Measurements from ENCODE around the gene KLHL29. TPM values are rescaled to one million over a fixed set of nuclear protein-coding genes. Genes with fewer than 3 reads are reported as not detected.

The KLHL29 gene
- polyA plus RNA-seq, 1 donor from 2014 or later = 42.4 TPM

DNA sequence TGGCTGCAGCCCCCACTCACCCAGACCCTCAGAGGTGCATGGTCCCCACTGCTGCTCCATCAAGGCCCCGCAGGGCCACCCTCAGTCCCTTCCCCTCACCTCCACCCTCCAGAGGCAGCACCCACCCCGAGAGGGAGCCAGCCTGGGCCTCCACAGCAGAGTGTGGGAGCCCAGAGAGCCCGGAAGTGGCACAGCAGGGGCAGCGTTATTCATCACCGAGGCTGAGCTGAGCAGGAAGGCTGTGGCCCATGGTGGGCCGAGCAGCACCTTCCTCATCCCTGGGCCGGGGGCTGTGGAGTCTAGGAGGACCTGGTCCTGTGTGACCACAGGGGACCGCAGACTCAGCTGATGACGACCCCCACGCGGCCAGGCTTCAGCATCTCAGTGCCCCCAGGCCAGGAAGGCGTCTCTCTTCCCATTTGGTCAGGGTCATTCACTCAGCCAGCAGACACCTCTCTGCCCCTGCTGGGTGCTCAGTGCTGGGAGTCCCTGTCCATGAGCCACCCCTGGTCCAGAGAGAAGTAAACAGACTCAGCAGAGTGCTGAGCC, 283.9 kb downstream of the KLHL29 start:
- Histone ChIP-seq H3K36me3 (ENCODE audit: insufficient read depth, low read length) (no peaks in the 10 kb centered on the region), H3K9me2 (ENCODE audit: insufficient read depth, low read length) (no peaks in the 10 kb centered on the region), H3K27ac (ENCODE audit: low read length) (no peak overlapping the region)

GRCh38 chr2:23669413-23670244, 284.6 kb downstream of the KLHL29 start:
- no peak overlapping the region for H3K4me3 ChIP-seq (ENCODE audit: low read length)
- no peak overlapping the region for H3K9ac ChIP-seq (ENCODE audit: low read length)
- no peaks in the 10 kb centered on the region for H3K36me3 ChIP-seq (ENCODE audit: insufficient read depth, low read length)
- no peaks in the 10 kb centered on the region for H3K9me2 ChIP-seq (ENCODE audit: insufficient read depth, low read length)
- no peaks in the 10 kb centered on the region for H3K27me3 ChIP-seq (ENCODE audit: insufficient read depth, low read depth, low read length)
- H3F3A ChIP-seq (ENCODE audit: insufficient read depth, low read length, poor library complexity, severe bottlenecking) = no peaks in the 10 kb centered on the region
- no peaks in the 10 kb centered on the region for H3K9me3 ChIP-seq (ENCODE audit: low read length)
- no peak overlapping the region for H3K4me2 ChIP-seq (ENCODE audit: low read length)
- H2AFZ ChIP-seq (ENCODE audit: low read depth, low read length) = no peak overlapping the region
- H4K20me1 ChIP-seq (ENCODE audit: insufficient read depth) = no peaks in the 10 kb centered on the region
- no peaks in the 10 kb centered on the region for H3K79me2 ChIP-seq (replicated peaks; ENCODE audit: insufficient read depth, low read length)
- H3K27ac ChIP-seq (ENCODE audit: low read length) = no peak overlapping the region
- TF ChIP-seq POLR2AphosphoS5 (IDR thresholded peaks at IDR 0.05) (no peak), EP300 (conservative IDR thresholded peaks at IDR 0.05; ENCODE audit: poor library complexity, severe bottlenecking) (no peak), MXI1 (conservative IDR thresholded peaks at IDR 0.05; ENCODE audit: poor library complexity, severe bottlenecking) (no peak), CTCF (IDR thresholded peaks at IDR 0.05; ENCODE audit: poor library complexity, severe bottlenecking) (no peak), SMC3 (conservative IDR thresholded peaks at IDR 0.05; ENCODE audit: poor library complexity) (no peak), EZH2 (IDR thresholded peaks at IDR 0.05; ENCODE audit: borderline replicate concordance, insufficient read depth, low read length, poor library complexity, severe bottlenecking) (no peak)

More for the DNA sequence above, 283.9 kb downstream of the KLHL29 start:
- Histone ChIP-seq H3K79me2 (replicated peaks; ENCODE audit: insufficient read depth, low read length) (no peaks in the 10 kb centered on the region), H2AFZ (ENCODE audit: low read depth, low read length) (no peak overlapping the region), H3K9me3 (ENCODE audit: low read length) (no peaks in the 10 kb centered on the region), H4K20me1 (ENCODE audit: insufficient read depth) (no peaks in the 10 kb centered on the region), H3K27me3 (ENCODE audit: insufficient read depth, low read depth, low read length) (no peaks in the 10 kb centered on the region), H3F3A (ENCODE audit: insufficient read depth, low read length, poor library complexity, severe bottlenecking) (no peaks in the 10 kb centered on the region), H3K4me3 (ENCODE audit: low read length) (no peak overlapping the region), H3K9ac (ENCODE audit: low read length) (no peak overlapping the region), H3K4me2 (ENCODE audit: low read length) (no peak overlapping the region)
- no peak for TF ChIP-seq CTCF (IDR thresholded peaks at IDR 0.05; ENCODE audit: poor library complexity, severe bottlenecking)
- no peak for TF ChIP-seq MXI1 (conservative IDR thresholded peaks at IDR 0.05; ENCODE audit: poor library complexity, severe bottlenecking)
- no peak for TF ChIP-seq RAD21 (conservative IDR thresholded peaks at IDR 0.05)
- no peak for TF ChIP-seq EP300 (conservative IDR thresholded peaks at IDR 0.05; ENCODE audit: poor library complexity, severe bottlenecking)
- no peak for TF ChIP-seq SMC3 (conservative IDR thresholded peaks at IDR 0.05; ENCODE audit: poor library complexity)
- TF ChIP-seq, protein P1, sequence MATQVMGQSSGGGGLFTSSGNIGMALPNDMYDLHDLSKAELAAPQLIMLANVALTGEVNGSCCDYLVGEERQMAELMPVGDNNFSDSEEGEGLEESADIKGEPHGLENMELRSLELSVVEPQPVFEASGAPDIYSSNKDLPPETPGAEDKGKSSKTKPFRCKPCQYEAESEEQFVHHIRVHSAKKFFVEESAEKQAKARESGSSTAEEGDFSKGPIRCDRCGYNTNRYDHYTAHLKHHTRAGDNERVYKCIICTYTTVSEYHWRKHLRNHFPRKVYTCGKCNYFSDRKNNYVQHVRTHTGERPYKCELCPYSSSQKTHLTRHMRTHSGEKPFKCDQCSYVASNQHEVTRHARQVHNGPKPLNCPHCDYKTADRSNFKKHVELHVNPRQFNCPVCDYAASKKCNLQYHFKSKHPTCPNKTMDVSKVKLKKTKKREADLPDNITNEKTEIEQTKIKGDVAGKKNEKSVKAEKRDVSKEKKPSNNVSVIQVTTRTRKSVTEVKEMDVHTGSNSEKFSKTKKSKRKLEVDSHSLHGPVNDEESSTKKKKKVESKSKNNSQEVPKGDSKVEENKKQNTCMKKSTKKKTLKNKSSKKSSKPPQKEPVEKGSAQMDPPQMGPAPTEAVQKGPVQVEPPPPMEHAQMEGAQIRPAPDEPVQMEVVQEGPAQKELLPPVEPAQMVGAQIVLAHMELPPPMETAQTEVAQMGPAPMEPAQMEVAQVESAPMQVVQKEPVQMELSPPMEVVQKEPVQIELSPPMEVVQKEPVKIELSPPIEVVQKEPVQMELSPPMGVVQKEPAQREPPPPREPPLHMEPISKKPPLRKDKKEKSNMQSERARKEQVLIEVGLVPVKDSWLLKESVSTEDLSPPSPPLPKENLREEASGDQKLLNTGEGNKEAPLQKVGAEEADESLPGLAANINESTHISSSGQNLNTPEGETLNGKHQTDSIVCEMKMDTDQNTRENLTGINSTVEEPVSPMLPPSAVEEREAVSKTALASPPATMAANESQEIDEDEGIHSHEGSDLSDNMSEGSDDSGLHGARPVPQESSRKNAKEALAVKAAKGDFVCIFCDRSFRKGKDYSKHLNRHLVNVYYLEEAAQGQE (IDR thresholded peaks at IDR 0.05; ENCODE audit: borderline replicate concordance) = no peak
- TF ChIP-seq POLR2AphosphoS5 (IDR thresholded peaks at IDR 0.05) = no peak
- TF ChIP-seq EZH2 (IDR thresholded peaks at IDR 0.05; ENCODE audit: borderline replicate concordance, insufficient read depth, low read length, poor library complexity, severe bottlenecking) = no peak
- no peak for TF ChIP-seq TAF1 (IDR thresholded peaks at IDR 0.05; ENCODE audit: low read depth)
